Prostate gland (tissue), 2 donors: Measurements from ENCODE around the gene GEMIN4.

Experiments used
- CTCF ChIP-seq, 4 experiments: fragments of 200-600 bp in 2 of 4; fragments of 450-650 bp in 2 of 4; sonication (generic) in 2 of 4; IDR thresholded peaks; 1 replicate in 3 of 4; 2 replicates in 1 of 4; pipeline ENCODE4 v1.5.1; 2016 to 2019; ENCODE audit warnings: antibody characterized with exemption in 4 of 4, mild to moderate bottlenecking in 2 of 4, moderate library complexity in 2 of 4
- POLR2A ChIP-seq: fragments of 450-650 bp; IDR thresholded peaks from one replicate; pipeline ENCODE4 v1.6.1; 2016; ENCODE audit warnings: antibody characterized with exemption, mild to moderate bottlenecking
- POLR2AphosphoS5 ChIP-seq: sonication (generic); formaldehyde crosslinking; IDR thresholded peaks from one replicate; pipeline ENCODE4 v1.6.1; 2017; ENCODE audit warnings: antibody characterized with exemption

GRCh38 chr17:745406-745805 is 6.7 kb downstream of the GEMIN4 start:
- TF ChIP-seq CTCF (IDR thresholded peaks at IDR 0.05), result no peak
- TF ChIP-seq POLR2A, result no peak
- TF ChIP-seq POLR2AphosphoS5, result no peak
